ENCODE data around the gene REX1BD.

Gene REX1BD

DNA sequence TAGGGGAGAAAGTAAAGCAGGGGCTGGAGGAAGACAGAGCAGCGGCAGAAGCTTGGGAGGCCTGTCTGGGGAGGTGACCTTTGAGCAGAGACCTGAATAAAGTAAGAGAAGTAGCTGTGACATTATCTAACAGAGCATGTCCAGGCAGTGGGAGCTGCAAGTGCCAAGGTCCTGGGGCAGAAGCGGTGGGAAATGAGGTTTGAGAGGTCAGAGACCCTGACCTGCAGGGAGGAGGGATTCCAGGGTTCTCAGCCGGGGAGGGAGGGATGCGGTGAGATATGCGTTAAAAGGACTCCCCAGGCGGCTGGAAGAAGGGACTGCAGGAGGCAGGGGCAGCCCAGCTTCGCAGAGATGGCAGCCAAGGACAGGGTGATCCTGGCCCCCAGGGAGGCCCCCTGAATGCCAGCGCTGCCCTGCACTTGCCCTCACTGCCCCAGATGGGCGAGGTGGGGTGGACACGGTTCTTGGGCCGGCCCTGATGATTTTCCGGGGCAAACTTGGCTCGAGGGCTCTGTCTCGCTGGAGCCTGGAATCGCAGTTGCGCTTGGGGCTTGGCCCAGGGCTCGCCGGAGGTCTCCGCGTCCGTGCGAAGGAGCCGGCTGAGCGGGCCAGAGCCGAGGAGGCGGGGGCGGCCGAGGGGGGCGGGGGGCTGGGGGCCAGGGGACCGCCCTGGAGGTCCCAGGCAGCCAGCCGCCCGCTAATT lies 14.8 kb downstream of the REX1BD start:
- DNase-seq = peak in 1 of 6 experiments; percentile 5

DNA sequence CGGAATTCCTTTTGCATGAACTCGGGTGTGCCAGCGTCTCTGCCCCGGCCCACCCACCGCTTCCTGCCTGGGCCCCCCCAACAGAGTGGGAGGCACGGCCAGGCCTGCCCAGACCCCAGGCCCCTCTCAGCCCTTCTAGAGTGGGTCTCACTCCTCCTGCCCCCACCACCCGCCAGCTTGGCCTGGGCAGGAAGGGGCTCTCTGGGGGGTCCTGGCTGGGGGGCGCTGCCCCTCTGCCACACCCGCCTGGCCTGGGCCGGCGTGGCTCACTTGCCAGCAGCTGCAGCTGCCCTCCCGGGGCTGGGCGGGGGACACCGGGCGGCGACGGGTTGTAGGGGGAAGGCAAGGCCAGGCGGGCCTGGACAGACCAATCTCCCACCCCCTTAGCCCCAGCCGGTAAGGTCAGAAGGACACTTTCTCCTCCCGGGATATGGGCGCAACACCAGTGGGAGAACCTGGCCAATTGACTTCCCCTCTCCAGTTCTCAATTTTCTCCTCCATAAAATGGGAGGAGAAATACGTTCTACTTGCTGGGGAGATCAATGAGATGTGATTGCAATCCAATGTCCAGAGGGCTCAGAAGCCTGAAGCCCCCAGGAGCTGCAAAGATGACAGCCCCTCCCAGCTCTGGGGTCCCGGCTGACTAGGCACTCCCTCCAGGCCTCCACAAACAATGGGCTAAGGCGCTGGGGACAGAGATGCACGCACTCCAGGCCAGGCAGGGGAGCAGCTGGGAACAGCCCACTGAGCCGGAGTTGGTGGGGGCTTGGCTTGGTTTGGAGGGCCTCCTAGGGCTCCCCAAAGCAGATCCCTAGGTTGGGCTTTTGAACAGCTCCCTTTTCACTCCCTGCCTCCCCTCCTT lies 15.6 kb downstream of the REX1BD start:
- no peak for DNase-seq

DNA sequence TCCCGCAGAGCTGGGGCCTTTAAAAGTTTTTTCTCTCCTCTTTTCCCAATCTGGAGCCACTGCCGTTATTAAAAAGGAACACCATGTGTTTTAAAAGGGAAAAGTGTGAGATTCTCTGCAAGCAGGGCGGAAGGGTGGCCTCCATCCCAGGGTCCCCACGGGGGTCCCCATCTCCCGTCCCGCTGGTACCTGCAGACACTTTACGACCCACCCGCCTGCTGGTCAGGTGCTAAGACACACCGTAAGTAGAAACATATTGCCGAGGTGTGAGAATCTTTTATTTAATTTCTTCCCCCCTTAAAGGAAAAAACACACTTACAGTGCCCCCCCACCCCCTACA lies 16.2 kb downstream of the REX1BD start:
- no peak for DNase-seq

DNA sequence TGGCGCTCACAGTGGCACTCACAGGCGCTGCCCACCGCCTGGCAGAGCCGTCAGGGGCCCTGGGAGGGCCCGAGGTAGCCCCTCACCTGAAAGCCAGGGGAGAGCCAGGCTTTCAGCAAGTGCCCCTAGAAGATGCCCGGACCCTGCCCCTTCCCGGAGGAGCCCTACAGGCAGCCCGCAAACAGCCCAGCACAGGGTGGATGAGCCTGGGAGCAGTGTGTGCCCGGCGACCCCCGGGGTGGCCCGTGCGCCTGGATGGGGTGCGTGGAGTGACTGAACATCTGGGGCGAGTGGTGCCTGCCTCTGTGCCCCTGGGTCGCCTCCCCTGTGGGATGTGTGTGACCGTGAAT lies 16.6 kb downstream of the REX1BD start:
- no peak for DNase-seq

DNA sequence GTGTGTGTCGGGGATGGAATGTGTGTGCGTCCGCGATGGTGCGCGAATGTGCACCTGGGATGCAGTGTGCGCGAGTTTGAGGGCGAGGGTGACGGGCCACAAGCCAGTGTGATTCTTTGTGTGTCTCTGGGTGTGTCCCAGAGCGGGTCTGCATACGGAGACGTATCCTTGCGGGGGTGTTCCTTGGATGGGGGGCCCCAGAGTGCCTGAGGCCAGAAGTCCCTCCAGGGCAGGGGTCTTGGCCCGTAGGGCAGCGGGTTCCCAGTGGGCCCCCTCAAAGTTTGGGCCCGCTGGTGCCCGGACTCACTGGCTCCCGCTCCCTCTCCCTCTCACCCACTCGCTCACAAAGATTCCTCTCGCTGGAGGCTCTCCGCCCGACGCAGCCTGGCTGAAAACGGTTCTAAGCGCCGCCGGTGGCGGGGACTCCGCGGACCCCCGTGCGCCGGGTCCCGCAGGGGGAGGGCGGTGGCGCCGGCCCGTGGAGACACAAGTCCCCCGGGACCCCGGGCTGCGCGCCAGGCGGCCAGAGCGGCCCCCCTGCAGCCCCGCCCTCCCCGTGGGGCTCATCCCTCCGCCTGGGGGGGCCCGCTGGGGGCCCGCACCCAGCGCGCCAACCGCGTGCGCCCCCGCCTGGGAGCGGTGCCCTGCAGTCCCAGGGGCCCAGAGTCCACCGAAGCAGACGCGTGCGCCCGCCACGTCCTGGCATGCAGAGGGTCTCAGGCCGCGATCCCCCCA lies 17.1 kb downstream of the REX1BD start:
- DNase-seq = no peak

DNA sequence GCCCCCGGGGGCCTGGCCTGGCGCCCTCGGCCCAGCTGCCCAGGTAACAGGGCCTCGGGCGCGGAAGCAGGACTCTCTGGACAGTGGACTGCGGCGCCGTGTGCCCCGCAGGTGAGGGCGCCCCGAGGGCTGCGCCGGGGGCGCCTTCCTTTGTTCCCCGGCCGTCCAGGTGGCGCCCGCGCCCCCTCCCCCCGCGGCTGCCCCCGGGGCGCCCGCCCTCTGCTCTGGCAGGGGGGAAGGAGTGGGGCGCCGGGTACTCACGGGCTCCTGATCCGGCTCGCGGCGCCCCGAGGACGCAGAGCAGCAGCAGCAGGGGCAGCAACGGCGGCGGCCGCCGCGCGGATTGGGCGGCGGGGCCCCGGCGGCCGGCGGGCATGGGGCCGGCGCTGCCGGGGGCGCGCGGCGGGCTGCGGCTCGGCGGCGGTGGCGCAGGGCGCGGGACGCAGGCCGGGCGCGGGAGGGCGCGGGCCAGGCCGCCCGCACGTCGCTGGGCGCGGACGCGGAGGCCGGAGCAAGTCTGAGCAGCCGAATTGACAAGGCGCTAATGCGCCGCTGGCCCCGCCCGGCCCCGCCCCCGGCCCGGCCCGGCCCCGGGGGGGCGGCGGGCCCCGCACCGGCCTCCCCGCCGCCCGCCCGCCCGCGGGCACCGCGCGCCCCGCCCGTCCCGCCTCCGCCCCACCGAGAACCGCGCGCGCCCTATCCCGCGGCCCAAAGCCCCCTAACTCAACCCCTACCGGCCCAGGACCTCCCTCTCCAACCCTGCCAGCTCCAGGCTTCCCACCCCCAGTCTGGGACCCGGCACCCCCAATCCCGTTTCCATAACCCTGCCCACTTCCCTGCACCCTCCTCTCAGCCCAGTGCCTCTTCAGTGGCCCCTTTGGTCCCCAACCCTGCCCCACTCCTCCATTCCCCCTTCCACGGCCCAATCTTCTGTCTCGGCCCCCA lies 18.0 kb downstream of the REX1BD start, which contains the start of gene CRLF1:
TSS of gene CRLF1 (minus strand) at position 519 of the 945 bp plus-strand sequence. CDS start at position 376, 143 bp downstream.
- DNase-seq = no peak

DNA sequence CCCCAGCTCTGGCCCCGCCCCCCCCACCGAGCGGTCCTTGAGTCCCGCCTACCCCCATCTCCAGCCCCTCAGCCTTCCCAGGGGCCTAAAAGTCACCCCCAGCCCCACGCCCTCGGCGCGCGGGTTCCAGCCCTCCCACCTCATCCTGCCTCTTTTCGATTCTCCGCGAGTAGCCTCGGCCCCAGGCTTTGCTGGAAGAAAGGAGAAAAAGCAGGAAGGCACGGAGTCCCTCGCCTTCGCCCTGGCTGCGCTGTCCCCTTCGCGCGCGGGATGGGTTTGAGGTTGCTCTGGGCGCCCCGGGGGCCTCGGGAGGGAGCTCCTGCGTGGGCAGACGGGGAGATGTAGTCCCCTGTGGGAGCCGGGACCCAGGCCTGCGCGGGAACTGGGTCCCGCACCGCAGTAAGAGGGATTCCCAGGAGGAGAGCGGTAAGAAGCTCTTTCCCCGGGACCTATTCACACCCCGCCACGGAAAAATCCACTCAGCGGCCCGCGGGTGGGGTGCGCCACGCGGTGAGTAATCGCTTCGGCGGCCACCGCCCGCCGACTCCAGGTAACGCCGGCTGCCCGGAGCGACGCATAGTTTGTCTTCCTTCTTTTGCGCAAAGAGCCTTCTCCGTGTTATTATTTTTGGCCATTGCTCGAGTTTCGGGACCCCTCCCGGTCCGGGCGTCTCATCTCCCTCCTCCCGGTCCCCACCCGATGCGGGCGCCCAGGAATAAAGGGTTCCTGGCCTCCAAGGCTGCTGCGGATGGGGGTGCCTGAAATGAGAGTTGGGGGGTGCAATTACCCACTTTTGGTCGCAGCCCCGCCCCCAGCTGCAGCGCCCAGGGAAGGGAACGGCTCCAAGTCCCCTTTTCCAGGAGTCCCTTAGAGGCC lies 18.9 kb downstream of the REX1BD start:
- DNase-seq = no peak

DNA sequence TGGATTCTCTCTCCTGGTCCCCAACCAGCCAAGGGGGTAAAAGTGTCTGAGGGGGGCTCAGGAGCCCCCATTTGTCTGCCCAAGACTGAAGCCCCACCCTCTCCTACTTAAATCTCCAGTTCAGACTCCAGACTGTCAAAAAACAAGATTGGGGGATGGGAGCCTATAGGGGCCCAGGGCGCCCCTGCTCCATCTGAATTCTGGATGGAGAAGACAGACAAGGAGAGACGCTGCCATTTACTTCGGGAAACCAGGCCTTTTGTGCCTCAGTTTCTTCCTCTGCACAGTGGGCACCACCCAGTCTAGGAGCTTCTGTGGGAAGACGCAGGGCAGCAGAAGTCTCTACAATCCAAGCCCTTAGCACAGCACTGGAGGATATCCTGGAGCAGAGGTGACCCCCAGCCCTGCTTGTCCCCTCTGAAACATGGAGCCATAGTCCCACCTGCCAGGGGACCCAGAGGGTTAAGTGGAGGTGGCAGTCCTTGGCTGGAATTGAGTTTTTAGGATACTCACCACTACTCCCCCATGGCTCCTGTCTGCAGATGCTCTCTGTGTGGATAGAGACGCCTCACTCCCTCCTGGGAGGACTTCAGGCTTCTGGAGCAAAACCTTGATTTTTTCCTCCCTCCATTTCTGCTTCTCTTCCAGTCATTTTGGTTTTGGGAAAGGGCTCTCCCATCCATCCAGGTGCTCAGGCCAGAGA lies 19.7 kb downstream of the REX1BD start:
- DNase-seq = no peak

DNA sequence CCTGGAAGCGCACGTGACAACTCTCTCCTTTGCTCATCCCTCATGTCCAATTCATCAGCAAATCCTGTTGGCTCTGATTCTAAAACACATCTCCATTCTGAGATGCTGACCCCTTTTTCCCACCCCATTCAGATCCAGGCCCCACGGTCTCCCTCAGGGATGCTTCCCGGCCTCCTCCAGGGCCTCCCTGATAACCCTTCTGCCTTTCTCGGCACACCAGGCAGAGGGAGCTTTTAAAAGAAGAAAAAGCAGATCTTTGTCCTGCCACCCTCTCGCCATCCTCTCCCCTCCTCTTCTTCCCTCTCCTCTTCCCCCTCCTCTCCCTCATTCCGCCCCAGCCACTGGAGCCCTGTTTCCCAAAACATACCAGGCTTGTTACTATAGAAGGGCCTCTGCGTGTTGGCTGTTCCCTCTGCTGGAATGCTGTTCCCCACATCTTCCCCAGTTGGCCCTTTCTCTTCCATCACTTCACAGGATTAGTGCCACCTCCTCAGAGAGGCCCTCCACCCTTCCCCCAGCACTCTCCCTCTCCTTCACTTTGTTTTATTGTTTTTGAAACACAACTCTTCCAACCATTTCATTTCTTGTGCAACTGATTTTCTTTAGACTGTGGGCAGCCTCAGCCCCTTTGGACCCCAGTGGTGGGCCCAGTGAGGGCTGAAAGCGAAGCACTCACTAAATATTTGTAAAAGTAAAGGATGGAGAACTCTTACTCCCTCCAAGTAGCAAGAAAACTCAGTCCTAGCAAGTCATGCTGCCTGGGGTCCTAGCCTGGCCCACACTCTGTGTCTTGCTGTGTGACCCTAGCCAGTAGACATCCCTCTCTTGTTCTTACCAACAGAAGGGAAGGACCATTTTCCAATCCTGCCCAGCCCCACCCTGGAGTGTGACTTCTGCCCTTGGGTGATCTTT lies 20.5 kb downstream of the REX1BD start:
- DNase-seq = no peak

DNA sequence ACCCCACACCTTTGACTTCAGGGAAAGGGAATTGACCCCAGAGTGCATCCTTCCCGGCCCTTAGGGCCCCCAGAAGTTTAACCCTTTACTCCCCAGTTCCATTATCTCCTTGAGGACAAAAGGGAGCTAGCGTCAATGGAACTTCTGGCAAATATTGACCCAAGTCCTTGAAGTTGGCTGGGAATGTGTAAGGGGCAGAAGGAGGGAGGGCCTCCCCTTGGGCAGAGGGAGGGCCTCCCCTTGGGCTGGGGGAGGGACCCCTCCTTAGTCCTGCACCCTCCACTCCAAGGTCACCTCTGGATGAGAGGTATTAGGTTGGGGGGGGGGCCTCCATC lies 21.1 kb downstream of the REX1BD start:
- no peak for DNase-seq

DNA sequence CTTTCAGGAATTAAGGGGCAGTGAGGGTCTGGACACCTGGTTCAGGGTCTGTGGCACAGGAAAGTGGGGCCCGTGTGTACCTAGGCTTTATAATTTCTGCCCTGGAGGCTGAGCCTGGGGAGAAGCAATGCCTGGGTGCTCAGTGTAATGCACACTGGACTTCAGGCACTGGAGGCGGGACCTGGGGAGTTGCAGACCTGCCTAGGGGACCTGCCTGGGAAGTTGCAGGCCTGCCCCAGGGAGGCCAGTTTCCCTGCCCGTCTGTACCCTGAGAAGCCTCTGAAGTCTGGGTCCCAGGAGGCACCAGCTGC lies 21.6 kb downstream of the REX1BD start:
- no peak for DNase-seq

DNA sequence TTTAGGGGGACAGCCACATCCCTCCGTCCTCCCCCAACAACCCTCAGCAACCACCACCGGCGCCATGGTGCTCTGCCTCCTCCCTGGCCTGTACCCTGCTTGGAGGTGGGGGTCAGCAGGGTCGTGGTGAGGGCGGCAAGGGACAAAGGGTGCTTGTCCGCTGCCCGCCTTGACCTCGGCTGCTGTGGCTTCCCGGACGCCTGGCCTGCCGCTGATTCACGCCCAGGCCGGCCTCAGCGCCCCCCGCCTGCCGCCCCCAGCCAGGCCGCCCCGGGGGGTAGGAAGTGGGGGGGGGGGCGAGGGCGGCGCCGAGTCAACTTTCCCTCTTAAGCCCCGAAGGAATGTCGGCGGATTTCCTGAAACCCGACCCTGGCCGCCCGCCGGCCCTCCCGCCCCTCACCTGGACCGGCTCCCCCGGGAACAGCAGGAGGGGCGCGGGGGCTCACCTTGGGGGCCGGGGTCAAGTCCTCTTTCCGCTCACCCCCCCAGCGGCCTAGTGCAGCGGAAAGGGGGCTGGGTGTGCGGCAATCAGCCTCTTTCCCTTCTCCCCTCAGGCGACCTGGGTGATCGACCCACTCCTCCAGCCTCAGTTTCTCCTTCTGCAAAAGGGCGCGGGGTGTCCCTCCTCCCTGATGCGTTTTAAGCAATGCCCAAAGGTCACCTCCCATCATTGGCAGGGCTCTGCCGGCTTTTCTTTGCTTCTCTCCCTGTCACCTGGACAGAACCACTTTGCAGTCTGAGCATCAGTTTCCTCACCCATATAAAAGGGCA lies 22.1 kb downstream of the REX1BD start:
- DNase-seq = no peak

DNA sequence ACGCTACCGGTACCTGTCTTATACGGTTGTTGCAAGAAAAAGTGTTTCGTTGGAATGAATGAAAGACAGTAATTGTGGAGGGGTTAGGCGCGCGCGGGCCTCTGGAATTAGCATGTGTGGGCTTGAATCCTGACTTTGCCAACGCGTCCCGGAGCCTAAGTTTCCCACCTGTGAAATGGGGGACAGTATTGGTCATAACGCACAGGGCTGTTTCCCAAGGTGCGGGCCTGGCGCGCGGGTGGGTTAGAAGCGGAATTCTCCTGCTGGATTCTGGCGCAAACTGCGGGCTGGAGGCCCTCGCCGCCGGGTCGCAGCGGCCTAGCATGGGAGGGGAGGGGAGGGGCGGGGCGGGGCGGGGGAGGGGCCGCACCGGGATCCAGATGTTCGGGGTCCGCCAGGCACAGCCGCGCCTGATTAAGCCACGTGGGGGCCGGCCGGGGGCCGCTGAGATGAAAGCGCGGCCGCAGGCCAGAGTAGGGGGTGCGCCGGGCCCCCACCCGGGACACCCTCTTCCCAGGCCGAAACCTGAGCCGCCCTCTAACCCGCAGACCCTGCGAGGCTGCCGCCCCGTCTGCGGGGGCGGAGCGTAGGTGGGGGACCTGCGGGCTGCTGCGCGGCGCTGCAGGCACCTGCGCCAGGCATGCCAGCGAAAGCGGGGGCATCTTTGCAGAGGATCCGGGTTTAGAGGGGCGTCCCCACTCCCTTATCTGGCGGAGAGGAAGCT lies 22.9 kb downstream of the REX1BD start:
- peak in 1 of 6 experiments; percentile 5 for DNase-seq

DNA sequence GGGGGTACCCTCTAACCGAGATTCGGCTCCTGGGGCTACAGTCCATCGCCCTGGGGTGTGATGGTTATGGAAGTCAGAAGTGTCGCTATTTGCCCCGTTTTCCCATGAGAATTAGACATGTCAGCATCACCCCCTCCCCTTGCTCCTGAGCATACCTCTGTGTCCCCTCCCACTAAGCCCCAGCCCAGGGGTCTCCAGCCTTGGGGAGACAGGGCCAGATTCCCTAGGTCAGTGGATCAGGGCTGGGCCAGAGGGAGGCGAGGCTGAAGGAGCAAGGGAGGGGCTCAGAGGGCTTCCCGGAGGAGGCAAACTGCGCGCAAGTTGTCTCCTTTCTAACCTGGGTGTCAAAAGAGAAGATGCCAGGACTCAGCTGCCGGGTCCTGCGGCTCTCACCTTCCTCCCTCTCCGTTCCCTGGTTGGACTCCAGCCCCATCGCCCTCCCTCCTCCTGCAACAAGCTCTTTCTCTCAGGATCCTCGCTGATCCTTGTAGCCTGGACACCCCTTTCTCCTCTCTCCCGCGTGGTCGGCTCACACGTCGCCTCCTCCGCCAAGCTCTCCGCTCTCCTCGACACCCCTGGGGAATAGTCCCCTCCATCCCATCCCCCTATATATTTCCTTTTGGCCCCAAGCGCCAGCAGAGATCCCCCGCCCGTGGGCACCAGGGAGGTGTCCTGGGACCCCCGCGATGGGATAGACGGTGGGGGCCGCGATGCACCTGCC lies 23.6 kb downstream of the REX1BD start:
- no peak for DNase-seq

DNA sequence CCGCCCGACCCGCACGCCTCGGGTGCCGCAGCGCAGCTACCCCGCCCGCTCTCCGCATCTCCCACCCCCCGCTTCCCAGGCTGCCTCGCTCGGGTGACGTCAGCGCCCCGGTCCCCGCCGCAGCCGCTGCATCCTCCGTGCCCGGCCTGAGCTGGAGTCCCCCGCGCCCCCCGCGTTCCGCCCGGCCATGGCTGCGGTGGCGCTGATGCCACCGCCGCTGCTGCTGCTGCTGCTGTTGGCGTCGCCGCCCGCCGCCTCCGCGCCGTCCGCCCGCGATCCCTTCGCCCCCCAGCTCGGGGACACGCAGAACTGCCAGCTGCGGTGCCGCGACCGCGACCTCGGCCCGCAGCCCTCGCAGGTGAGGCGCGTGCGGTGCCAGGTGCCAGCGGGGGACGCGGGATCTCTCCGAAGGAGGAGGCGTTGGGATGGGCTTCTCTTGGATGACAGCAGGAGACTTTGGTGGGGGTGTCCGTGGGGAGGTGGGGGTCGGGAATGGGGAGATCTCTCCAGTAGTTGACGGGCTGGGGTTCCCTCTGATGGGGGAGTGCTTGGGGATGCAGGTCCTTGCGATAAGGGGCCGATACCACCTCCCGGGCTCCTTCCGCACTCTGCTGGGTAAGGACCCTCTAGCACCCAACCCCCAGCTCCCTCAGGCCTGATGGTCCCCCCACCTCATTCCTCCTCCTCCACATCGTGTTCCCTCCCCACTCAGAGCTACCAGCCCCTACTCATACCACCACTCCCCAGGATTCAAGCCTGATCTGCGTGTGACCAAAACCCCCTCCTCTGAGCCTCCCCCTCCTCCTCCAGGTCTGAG lies 24.4 kb downstream of the REX1BD start, which contains the start of gene TMEM59L:
TSS of gene TMEM59L (plus strand) at position 99 of the 817 bp plus-strand sequence. CDS start at position 188, 89 bp downstream.
- peak in 5 of 6 experiments; percentile 33 to 61 (median 46) for DNase-seq

DNA sequence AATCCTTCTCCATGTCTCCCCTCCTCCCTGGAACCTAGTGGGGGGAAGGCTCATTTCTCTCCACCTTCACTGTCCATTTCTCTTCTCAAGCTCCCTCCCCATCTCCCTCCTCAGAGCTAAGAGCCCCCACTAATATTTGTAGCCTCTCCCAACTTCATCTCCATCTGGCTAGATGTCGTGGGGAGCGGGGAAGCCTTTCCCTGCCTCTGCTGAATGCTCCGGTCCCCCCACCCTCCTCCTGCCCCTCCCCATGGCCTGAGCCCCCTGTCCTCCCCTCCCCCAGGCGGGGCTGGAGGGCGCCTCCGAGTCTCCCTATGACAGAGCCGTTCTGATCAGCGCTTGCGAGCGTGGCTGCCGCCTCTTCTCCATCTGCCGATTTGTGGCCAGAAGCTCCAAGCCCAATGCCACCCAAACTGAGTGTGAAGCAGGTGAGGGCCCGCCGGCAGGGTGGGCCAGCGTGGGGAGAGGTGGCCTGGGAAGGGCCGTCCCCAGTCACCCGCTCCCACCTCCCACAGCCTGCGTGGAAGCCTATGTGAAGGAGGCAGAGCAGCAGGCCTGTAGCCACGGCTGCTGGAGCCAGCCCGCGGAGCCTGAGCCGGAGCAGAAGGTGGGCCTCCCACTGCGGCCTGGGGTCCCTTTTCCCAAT lies 25.1 kb downstream of the REX1BD start:
- DNase-seq = no peak

Measured in stimulated activated naive CD4-positive, alpha-beta T cell (primary cell).